MM.1S (cell line): Measurements from ENCODE around the gene SSX5.
"Not testable (repeated sequence)": the region's sequence is repeated elsewhere in the genome, so short reads cannot be mapped to it uniquely, and the experiment has no call there.

Experiments used
- EZH2 ChIP-seq: fragments of 300-600 bp; sonication (generic); optimal IDR thresholded peaks from 2 replicates; pipeline ENCODE3; 2017; ENCODE audit warnings: low read depth, mild to moderate bottlenecking, antibody characterized with exemption, low read length, mixed read lengths
- TF ChIP-seq, protein P1 (sequence below): fragments of 300-600 bp; sonication (generic); IDR thresholded peaks from 2 replicates; pipeline ENCODE4 v1.5.1; 2016; ENCODE audit warnings: antibody characterized with exemption, low read length, mixed read lengths

DNA sequence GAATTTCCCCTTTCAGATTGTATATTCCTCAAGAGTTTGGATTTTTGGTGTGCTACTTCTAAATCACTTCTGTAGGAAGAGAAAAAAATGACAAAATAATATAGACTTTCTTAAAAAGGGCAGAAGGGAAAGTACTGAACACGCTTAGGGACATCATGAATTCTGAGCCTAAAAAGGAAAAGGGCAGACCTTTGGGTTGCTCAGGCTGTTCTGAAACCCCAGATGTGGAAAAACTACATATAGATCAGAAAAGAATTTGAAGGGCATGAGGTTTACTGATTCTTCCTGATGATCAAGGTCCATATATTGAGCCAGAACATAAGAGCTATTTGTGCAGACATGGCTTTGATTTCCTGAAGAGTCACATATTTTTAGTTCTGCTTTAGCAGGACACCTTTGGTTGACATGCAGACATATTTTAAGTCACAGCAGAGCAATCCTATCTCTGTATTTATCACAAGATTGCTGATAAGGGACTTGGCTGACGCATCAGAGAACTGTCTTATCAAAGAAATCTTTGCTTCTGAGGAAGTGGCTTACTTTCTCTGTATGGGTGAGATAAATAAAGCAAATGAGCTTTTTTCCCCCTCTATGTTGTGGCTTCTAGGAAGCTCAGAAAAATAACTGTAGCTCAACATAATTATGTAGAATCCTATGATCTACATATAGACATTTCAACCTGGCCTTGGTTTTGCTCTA is 54.6 kb downstream of the SSX5 start:
- TF ChIP-seq, protein P1, sequence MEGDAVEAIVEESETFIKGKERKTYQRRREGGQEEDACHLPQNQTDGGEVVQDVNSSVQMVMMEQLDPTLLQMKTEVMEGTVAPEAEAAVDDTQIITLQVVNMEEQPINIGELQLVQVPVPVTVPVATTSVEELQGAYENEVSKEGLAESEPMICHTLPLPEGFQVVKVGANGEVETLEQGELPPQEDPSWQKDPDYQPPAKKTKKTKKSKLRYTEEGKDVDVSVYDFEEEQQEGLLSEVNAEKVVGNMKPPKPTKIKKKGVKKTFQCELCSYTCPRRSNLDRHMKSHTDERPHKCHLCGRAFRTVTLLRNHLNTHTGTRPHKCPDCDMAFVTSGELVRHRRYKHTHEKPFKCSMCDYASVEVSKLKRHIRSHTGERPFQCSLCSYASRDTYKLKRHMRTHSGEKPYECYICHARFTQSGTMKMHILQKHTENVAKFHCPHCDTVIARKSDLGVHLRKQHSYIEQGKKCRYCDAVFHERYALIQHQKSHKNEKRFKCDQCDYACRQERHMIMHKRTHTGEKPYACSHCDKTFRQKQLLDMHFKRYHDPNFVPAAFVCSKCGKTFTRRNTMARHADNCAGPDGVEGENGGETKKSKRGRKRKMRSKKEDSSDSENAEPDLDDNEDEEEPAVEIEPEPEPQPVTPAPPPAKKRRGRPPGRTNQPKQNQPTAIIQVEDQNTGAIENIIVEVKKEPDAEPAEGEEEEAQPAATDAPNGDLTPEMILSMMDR: not testable (repeated sequence)
- TF ChIP-seq EZH2: not testable (repeated sequence)
